GM12878 (cell line): ENCODE data around the gene PPP1R14B. TPM values are rescaled to one million over a fixed set of nuclear protein-coding genes. Genes with fewer than 3 reads are reported as not detected.
A peak's percentile ranks its signal among the peaks of the same experiment; 100 is the strongest.
"Not testable (repeated sequence)": the region's sequence is repeated elsewhere in the genome, so short reads cannot be mapped to it uniquely, and the experiment has no call there.

Experiments used
- ATAC-seq: fragments of 200-7000 bp; cut with Tn5 transposase; 3 replicates; pipeline ENCODE4 v1.9.1; 2020; ENCODE audit warnings: mild to moderate bottlenecking, moderate library complexity
- BruUV-seq: library from RNA; stranded (reverse); fragments of 400-500 nt; replicated peaks from 2 replicates; lab custom pipeline; 2021; lab: Mats Ljungman, UMichigan
- CTCF ChIA-PET: fragments of 300-600 bp; sonication (Branson Sonifier 250); formaldehyde crosslinking; extraction: SDS; loops from one replicate; lab custom pipeline; 2021; ENCODE audit warnings: inconsistent platforms; lab: Yijun Ruan, JAX
- POLR2A ChIA-PET: fragments of 350-600 bp; formaldehyde crosslinking; extraction: SDS; loops from one replicate; lab custom pipeline; 2021; ENCODE audit warnings: inconsistent platforms; lab: Charles Lee
- RAD21 ChIA-PET: fragments of 300-600 bp; sonication (Branson Sonifier 250); formaldehyde crosslinking; loops from one replicate; lab custom pipeline; 2023; ENCODE audit warnings: antibody characterized with exemption; ENCODE audit not compliant: unreplicated experiment; lab: Charles Lee
- SMC1A ChIA-PET: fragments of 300-600 bp; sonication (Branson Sonifier 250); formaldehyde crosslinking; loops from one replicate; lab custom pipeline; 2023; ENCODE audit not compliant: unreplicated experiment, uncharacterized antibody; lab: Charles Lee
- DNase-seq: peaks from one replicate; pipeline ENCODE4 v3.0.0-alpha.2; 2011; ENCODE audit warnings: low read depth, low spot score
- FAIRE-seq: peaks from 3 replicates; lab custom pipeline; 2011; peaks lifted over from hg19 to GRCh38; lab: Jason Lieb, UNC
- H2AFZ ChIP-seq: 2 replicates; pipeline ENCODE4 v1.6.0; 2011; ENCODE audit warnings: low read depth, low read length, control low read depth; ENCODE audit not compliant: control insufficient read depth
- H3K27ac ChIP-seq: 2 replicates; pipeline ENCODE4 v1.5.1; 2011; ENCODE audit warnings: control low read depth; ENCODE audit not compliant: control insufficient read depth, insufficient read depth
- H3K27me3 ChIP-seq, 2 experiments: replicated peaks in 1 of 2; 2 replicates each; pipeline versions ENCODE4 v1.6.0 to v1.6.1; 2011; ENCODE audit warnings: low read length in 1 of 2; ENCODE audit not compliant: control insufficient read depth in 2 of 2, insufficient read depth in 2 of 2
- H3K36me3 ChIP-seq, 2 experiments: 2 replicates each; pipeline ENCODE4 v1.5.1; 2011; ENCODE audit warnings: low read length in 1 of 2; ENCODE audit not compliant: control insufficient read depth in 2 of 2, insufficient read depth in 2 of 2
- H3K4me1 ChIP-seq: 2 replicates; pipeline ENCODE4 v1.6.1; 2011; ENCODE audit warnings: mild to moderate bottlenecking, low read length, moderate library complexity, mixed read lengths; ENCODE audit not compliant: control insufficient read depth, insufficient read depth
- H3K4me2 ChIP-seq: 2 replicates; pipeline ENCODE4 v1.6.0; 2011; ENCODE audit warnings: control low read depth; ENCODE audit not compliant: control insufficient read depth, insufficient read depth
- H3K4me3 ChIP-seq: fragments of 200-600 bp; sonication (generic); 2 replicates; pipeline ENCODE4 v1.5.1; 2016
- H3K79me2 ChIP-seq: 2 replicates; pipeline ENCODE4 v1.6.0; 2011; ENCODE audit warnings: low read length; ENCODE audit not compliant: control insufficient read depth, insufficient read depth
- H3K9ac ChIP-seq: 2 replicates; pipeline ENCODE4 v1.8.0; 2011; ENCODE audit warnings: low read length, control low read depth, mixed read lengths; ENCODE audit not compliant: control insufficient read depth, insufficient read depth
- H3K9me3 ChIP-seq: replicated peaks from 3 replicates; pipeline ENCODE4 v1.5.1; 2011; ENCODE audit warnings: mild to moderate bottlenecking, low read length; ENCODE audit not compliant: control insufficient read depth, insufficient read depth
- H4K20me1 ChIP-seq: 2 replicates; pipeline ENCODE4 v1.6.0; 2011; ENCODE audit not compliant: control insufficient read depth, insufficient read depth
- BHLHE40 ChIP-seq, 2 experiments: fragments of 450-650 bp in 1 of 2; IDR thresholded peaks; 2 replicates each; pipeline ENCODE4 v1.6.1; 2011 to 2017; ENCODE audit warnings: low read depth in 2 of 2, borderline replicate concordance in 1 of 2, improper control_type of control experiment in 1 of 2, low read length in 1 of 2, mild to moderate bottlenecking in 1 of 2
- GATAD2B ChIP-seq: fragments of 450-650 bp; conservative IDR thresholded peaks from 2 replicates; pipeline ENCODE4 v1.6.1; 2017; ENCODE audit warnings: low read depth, mild to moderate bottlenecking, moderate library complexity
- LARP7 ChIP-seq: fragments of 450-650 bp; IDR thresholded peaks from 2 replicates; pipeline ENCODE4 v1.6.1; 2017; ENCODE audit warnings: mild to moderate bottlenecking
- NR2C1 ChIP-seq: fragments of 450-650 bp; IDR thresholded peaks from 2 replicates; pipeline ENCODE4 v1.6.1; 2017; ENCODE audit warnings: antibody characterized with exemption, mild to moderate bottlenecking, moderate library complexity
- SMARCA5 ChIP-seq: fragments of 450-650 bp; IDR thresholded peaks from 2 replicates; pipeline ENCODE4 v1.6.1; 2017; ENCODE audit warnings: mild to moderate bottlenecking
- YY1 ChIP-seq: IDR thresholded peaks from 2 replicates; pipeline ENCODE4 v1.6.1; 2011; ENCODE audit warnings: low read depth, mild to moderate bottlenecking, low read length
- WGBS: methylation state at CpG from one replicate; pipeline ENCODE4 v1.1.6; 2016; ENCODE audit warnings: low lambda C conversion rate; ENCODE audit not compliant: insufficient replicate concordance, insufficient coverage; ENCODE audit errors: missing lambda C conversion rate; 5-methylcytosine and 5-hydroxymethylcytosine counted together
- in situ Hi-C: fragments of 300-500 bp; cut with MboI; formaldehyde crosslinking; loops from 9 replicates; pipeline ENCODE4 v1.14.3; 2018; ENCODE audit warnings: mixed read lengths
- intact Hi-C: fragments of 100-400 bp; cut with micrococcal nuclease; formaldehyde crosslinking; loops from one replicate; pipeline ENCODE4 v1.14.2; 2022; ENCODE audit not compliant: unreplicated experiment
- polyA plus RNA-seq, 11 experiments: library from polyadenylated mRNA; depleted of rRNA in 4 of 11; unstranded in 6 of 11; stranded (reverse) in 5 of 11; fragments of >200 nt; fragmentation: Nextera tagmentation in 4 of 11; fragmentation: Illumina TruSeq in 1 of 11; extraction: Ambion mirVana in 4 of 11; extraction: Trizol in 1 of 11; gene quantifications; 1 replicate in 1 of 11; 2 replicates in 10 of 11; pipeline versions ENCODE4 v1.2.1 to v1.2.3, GENCODE V29; 2011 to 2016; ENCODE audit warnings: inconsistent platforms in 2 of 11, missing spikeins in 2 of 11, low read depth in 1 of 11
- total RNA-seq, 4 experiments: library from RNA; depleted of rRNA in 3 of 4; stranded (reverse); fragments of >200 nt in 3 of 4; fragmentation: Illumina TruSeq in 1 of 4; extraction: Trizol in 1 of 4; gene quantifications; 2 replicates each; pipeline versions ENCODE4 v1.2.1 to v1.2.3, GENCODE V29; 2013 to 2021
- TF ChIP-seq, protein P1 (sequence below): fragments of 450-650 bp; conservative IDR thresholded peaks from 2 replicates; pipeline ENCODE4 v1.6.1; 2017; ENCODE audit warnings: mild to moderate bottlenecking, moderate library complexity

The PPP1R14B gene
- total and polyA plus RNA-seq, 10 of the 15 experiments (the other 5 are each of a cell fraction or from before 2014, with no cell fraction given) = 8.4 to 283 (median 124) TPM

DNA sequence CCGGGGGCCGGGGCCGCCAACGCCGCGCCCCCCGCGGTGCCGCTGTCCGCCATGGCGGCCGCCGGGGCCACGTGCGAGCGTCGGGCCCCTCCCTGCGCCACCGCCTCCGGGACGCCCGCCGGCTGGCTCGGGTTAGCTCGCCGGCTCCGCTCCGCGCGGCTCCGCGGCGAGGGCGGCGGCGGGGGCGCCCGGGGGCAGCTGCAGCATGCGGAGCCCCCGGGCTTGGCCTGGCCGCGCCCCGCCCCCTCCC, 197 bp downstream of the PPP1R14B start:
- SMC1A ChIA-PET = interaction anchor here (1.0 to 2.0 kb wide), 4 partner anchors 11 to 42 kb away, joined by 3 to 7 read pairs (median 4); partner anchors contain the start of gene FERMT3
- TSS peak; percentile 82 for BruUV-seq
- TF ChIP-seq GATAD2B = 0 out of 2 replicates have a peak, but pooled peaks have one; percentile 20
- TF ChIP-seq NR2C1 = peak; percentile 43; the same call in 1 of the 2 replicates
- peak in 1 of 2 experiments; percentile 91; a peak in 2 of 4 replicates for TF ChIP-seq BHLHE40 (IDR thresholded peaks at IDR 0.05; ENCODE audit: borderline replicate concordance in 1 of 2, low read depth in 2 of 2, low read length in 1 of 2)
- peak; percentile 13; the same call in 1 of the 2 replicates for TF ChIP-seq LARP7
- peak; percentile 93 for TF ChIP-seq SMARCA5
- TF ChIP-seq, protein P1, sequence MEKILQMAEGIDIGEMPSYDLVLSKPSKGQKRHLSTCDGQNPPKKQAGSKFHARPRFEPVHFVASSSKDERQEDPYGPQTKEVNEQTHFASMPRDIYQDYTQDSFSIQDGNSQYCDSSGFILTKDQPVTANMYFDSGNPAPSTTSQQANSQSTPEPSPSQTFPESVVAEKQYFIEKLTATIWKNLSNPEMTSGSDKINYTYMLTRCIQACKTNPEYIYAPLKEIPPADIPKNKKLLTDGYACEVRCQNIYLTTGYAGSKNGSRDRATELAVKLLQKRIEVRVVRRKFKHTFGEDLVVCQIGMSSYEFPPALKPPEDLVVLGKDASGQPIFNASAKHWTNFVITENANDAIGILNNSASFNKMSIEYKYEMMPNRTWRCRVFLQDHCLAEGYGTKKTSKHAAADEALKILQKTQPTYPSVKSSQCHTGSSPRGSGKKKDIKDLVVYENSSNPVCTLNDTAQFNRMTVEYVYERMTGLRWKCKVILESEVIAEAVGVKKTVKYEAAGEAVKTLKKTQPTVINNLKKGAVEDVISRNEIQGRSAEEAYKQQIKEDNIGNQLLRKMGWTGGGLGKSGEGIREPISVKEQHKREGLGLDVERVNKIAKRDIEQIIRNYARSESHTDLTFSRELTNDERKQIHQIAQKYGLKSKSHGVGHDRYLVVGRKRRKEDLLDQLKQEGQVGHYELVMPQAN = 0 out of 2 replicates have a peak, but pooled peaks have one; percentile 77
- peak; percentile 84 for TF ChIP-seq YY1
- CTCF ChIA-PET = interaction anchor here (0.8 to 6.2 kb wide), 6 partner anchors 20 to 58 kb away, joined by 3 to 66 read pairs (median 4); partner anchors contain the start of genes CATSPERZ, FERMT3, NUDT22 and TRPT1
- H3K9ac ChIP-seq, DNase-seq, FAIRE-seq, H3K9me3 ChIP-seq, intact Hi-C loops, H4K20me1 ChIP-seq, H2AFZ ChIP-seq, H3K4me2 ChIP-seq, ATAC-seq, H3K27ac ChIP-seq, H3K27me3 ChIP-seq: not testable (repeated sequence)
- WGBS = 0% methylated on average over 19 of the region's 43 CpGs
- peaks cover 0 to 10% of the 10 kb centered on the region in 2 experiments; a peak in 2 of 4 replicates for H3K36me3 ChIP-seq
- in situ Hi-C loops = loop anchor here (25.0 kb wide), 1 partner anchor 1616 kb away; the partner anchor contains the start of genes CFL1, EFEMP2 and MUS81
- peaks cover 37% of the 10 kb centered on the region for H3K79me2 ChIP-seq
- RAD21 ChIA-PET = interaction anchor here (1.2 to 8.6 kb wide), 4 partner anchors 9 to 58 kb away, joined by 3 to 104 read pairs (median 10); partner anchors contain the start of gene FERMT3
- H3K4me3 ChIP-seq = peak overlapping the region; percentile 91
- peaks cover 15% of the 10 kb centered on the region for H3K4me1 ChIP-seq
- POLR2A ChIA-PET = interaction anchor here (1.5 to 7.4 kb wide), 7 partner anchors 13 to 58 kb away, joined by 4 to 82 read pairs (median 11); partner anchors contain the start of genes BAD, DNAJC4, FERMT3 and GPR137
